Measurements from ENCODE around the gene GRIFIN. TPM values are rescaled to one million over a fixed set of nuclear protein-coding genes. Genes with fewer than 3 reads are reported as not detected.

GRIFIN gene
- total RNA-seq, 1 donor from 2014 or later, result not detected

- intact Hi-C loops (cut with micrococcal nuclease), result no loop called here
- H3K27me3 ChIP-seq (ENCODE audit: low read depth), result peaks cover 6% of the 10 kb centered on the region
- H3K9me3 ChIP-seq (replicated peaks), result peaks cover 3% of the 10 kb centered on the region
- no peak for TF ChIP-seq CTCF (IDR thresholded peaks at IDR 0.05; ENCODE audit: borderline replicate concordance)
- DNase-seq, result peak; percentile 55
- H3K27ac ChIP-seq (replicated peaks), result peak overlapping the region; percentile 85
- H3K4me1 ChIP-seq, result peaks cover 52% of the 10 kb centered on the region
- peak overlapping the region; percentile 2 for H3K4me3 ChIP-seq
- H3K36me3 ChIP-seq, result no peaks in the 10 kb centered on the region
These were observed 12.1 kb upstream of the GRIFIN start for GRCh38 chr7:2488272-2488645.

GRCh38 chr7:2487586-2488271, 11.5 kb upstream of the GRIFIN start:
- intact Hi-C loops (cut with micrococcal nuclease), result no loop called here

GRCh38 chr7:2484868-2485267, 8.7 kb upstream of the GRIFIN start:
- H3K4me3 ChIP-seq, result no peak overlapping the region
- no peak for DNase-seq
- TF ChIP-seq CTCF (IDR thresholded peaks at IDR 0.05; ENCODE audit: borderline replicate concordance), result no peak
- H3K9me3 ChIP-seq (replicated peaks), result peaks cover 9% of the 10 kb centered on the region
- intact Hi-C loops (cut with micrococcal nuclease), result no loop called here
- no peak overlapping the region for H3K27ac ChIP-seq (replicated peaks)
- H3K36me3 ChIP-seq, result no peaks in the 10 kb centered on the region
- H3K4me1 ChIP-seq, result peaks cover 42% of the 10 kb centered on the region
- H3K27me3 ChIP-seq (ENCODE audit: low read depth), result peaks cover 17% of the 10 kb centered on the region

More at GRCh38 chr7:2487586-2488271, 11.5 kb upstream of the GRIFIN start:
- H3K27ac ChIP-seq (replicated peaks), result peak overlapping the region; percentile 85
- H3K4me3 ChIP-seq, result peak overlapping the region; percentile 2
- DNase-seq, result peak; percentile 77
- H3K4me1 ChIP-seq, result peaks cover 47% of the 10 kb centered on the region
- peaks cover 6% of the 10 kb centered on the region for H3K27me3 ChIP-seq (ENCODE audit: low read depth)
- no peak for TF ChIP-seq CTCF (IDR thresholded peaks at IDR 0.05; ENCODE audit: borderline replicate concordance)
- peaks cover 8% of the 10 kb centered on the region for H3K9me3 ChIP-seq (replicated peaks)
- no peaks in the 10 kb centered on the region for H3K36me3 ChIP-seq

GRCh38 chr7:2483494-2483893, 7.3 kb upstream of the GRIFIN start:
- intact Hi-C loops (cut with micrococcal nuclease), result no loop called here

GRCh38 chr7:2482725-2483451, 6.7 kb upstream of the GRIFIN start:
- Histone ChIP-seq H3K9me3 (replicated peaks) (peaks cover 9% of the 10 kb centered on the region), H3K4me3 (no peak overlapping the region), H3K27ac (replicated peaks) (no peak overlapping the region), H3K27me3 (ENCODE audit: low read depth) (peaks cover 37% of the 10 kb centered on the region), H3K4me1 (peaks cover 42% of the 10 kb centered on the region), H3K36me3 (no peaks in the 10 kb centered on the region)
- no peak for TF ChIP-seq CTCF (IDR thresholded peaks at IDR 0.05; ENCODE audit: borderline replicate concordance)
- intact Hi-C loops (cut with micrococcal nuclease), result no loop called here
- DNase-seq, result no peak

More at GRCh38 chr7:2483494-2483893, 7.3 kb upstream of the GRIFIN start:
- Histone ChIP-seq H3K27ac (replicated peaks) (no peak overlapping the region), H3K36me3 (no peaks in the 10 kb centered on the region), H3K9me3 (replicated peaks) (peaks cover 9% of the 10 kb centered on the region), H3K4me3 (no peak overlapping the region), H3K27me3 (ENCODE audit: low read depth) (peaks cover 31% of the 10 kb centered on the region), H3K4me1 (peaks cover 42% of the 10 kb centered on the region)
- no peak for DNase-seq
- no peak for TF ChIP-seq CTCF (IDR thresholded peaks at IDR 0.05; ENCODE audit: borderline replicate concordance)

All from left ventricle myocardium inferior (tissue), 1 donor.